H9 (cell line): Measurements from ENCODE around the gene ZNF396. TPM values are rescaled to one million over a fixed set of nuclear protein-coding genes. Genes with fewer than 3 reads are reported as not detected.

ENCODE experiments used
- DNase-seq: peaks from one replicate; pipeline ENCODE4 v3.0.0-alpha.2; 2017
- H2AFZ ChIP-seq: one replicate; pipeline ENCODE4 v1.6.1; 2013; ENCODE audit warnings: mild to moderate bottlenecking, low read length, control low read depth, moderate library complexity
- H2AK5ac ChIP-seq: 2 replicates; pipeline ENCODE4 v1.6.1; 2013; ENCODE audit warnings: low read length, control low read depth, mixed read lengths; ENCODE audit not compliant: insufficient read length
- H2BK120ac ChIP-seq: one replicate; pipeline ENCODE4 v1.6.1; 2013; ENCODE audit warnings: low read depth, mild to moderate bottlenecking, low read length, control low read depth, inconsistent platforms; ENCODE audit not compliant: poor library complexity, severe bottlenecking
- H2BK12ac ChIP-seq: 2 replicates; pipeline ENCODE4 v1.6.1; 2013; ENCODE audit warnings: low read length, control low read depth, mixed read lengths, low read depth; ENCODE audit not compliant: insufficient read length
- H2BK15ac ChIP-seq: 2 replicates; pipeline ENCODE4 v1.6.1; 2013; ENCODE audit warnings: low read depth, low read length, control low read depth
- H2BK20ac ChIP-seq: one replicate; pipeline ENCODE4 v1.6.1; 2013; ENCODE audit warnings: low read depth, mild to moderate bottlenecking, low read length, control low read depth, inconsistent platforms; ENCODE audit not compliant: poor library complexity, severe bottlenecking
- H2BK5ac ChIP-seq: 2 replicates; pipeline ENCODE4 v1.6.1; 2013; ENCODE audit warnings: low read length, control low read depth, mixed read lengths; ENCODE audit not compliant: insufficient read length
- H3K14ac ChIP-seq: 2 replicates; pipeline ENCODE4 v1.6.1; 2013; ENCODE audit warnings: low read length, control low read depth; ENCODE audit not compliant: insufficient read depth
- H3K18ac ChIP-seq: 2 replicates; pipeline ENCODE4 v1.6.1; 2013; ENCODE audit warnings: low read depth, mild to moderate bottlenecking, mixed read lengths, low read length, control low read depth; ENCODE audit not compliant: insufficient read length
- H3K23ac ChIP-seq: 2 replicates; pipeline ENCODE4 v1.6.1; 2013; ENCODE audit warnings: low read length, control low read depth, mixed read lengths, low read depth; ENCODE audit not compliant: insufficient read length
- H3K23me2 ChIP-seq: 2 replicates; pipeline ENCODE4 v1.6.1; 2013; ENCODE audit warnings: low read depth, mild to moderate bottlenecking, mixed read lengths, low read length, control low read depth; ENCODE audit not compliant: insufficient read length, poor library complexity, severe bottlenecking
- H3K27ac ChIP-seq: 2 replicates; pipeline ENCODE4 v1.5.1; 2013; ENCODE audit warnings: low read length, control low read depth, mixed read lengths, low read depth; ENCODE audit not compliant: insufficient read length
- H3K27me3 ChIP-seq: 2 replicates; pipeline ENCODE4 v1.6.1; 2013; ENCODE audit warnings: low read length, control low read depth, inconsistent platforms; ENCODE audit not compliant: insufficient read depth
- H3K4ac ChIP-seq: 2 replicates; pipeline ENCODE4 v1.6.1; 2013; ENCODE audit warnings: low read depth, mild to moderate bottlenecking, control low read depth, inconsistent platforms, low read length, moderate library complexity
- H3K4me1 ChIP-seq: 2 replicates; pipeline ENCODE4 v1.6.1; 2013; ENCODE audit warnings: low read length, control low read depth, inconsistent platforms; ENCODE audit not compliant: insufficient read depth
- H3K4me2 ChIP-seq: 2 replicates; pipeline ENCODE4 v1.6.1; 2013; ENCODE audit warnings: low read length, control low read depth, mixed read lengths; ENCODE audit not compliant: insufficient read length, insufficient read depth
- H3K56ac ChIP-seq: 2 replicates; pipeline ENCODE4 v1.6.1; 2013; ENCODE audit warnings: low read depth, mild to moderate bottlenecking, mixed read lengths, low read length, control low read depth; ENCODE audit not compliant: insufficient read length
- H3K79me1 ChIP-seq: 2 replicates; pipeline ENCODE4 v1.6.1; 2013; ENCODE audit warnings: low read depth, mild to moderate bottlenecking, moderate library complexity, low read length, control low read depth, inconsistent platforms; ENCODE audit not compliant: insufficient read depth, poor library complexity, severe bottlenecking
- H3K79me2 ChIP-seq: 2 replicates; pipeline ENCODE4 v1.6.1; 2013; ENCODE audit warnings: low read length, control low read depth, inconsistent platforms; ENCODE audit not compliant: insufficient read depth
- H3K9ac ChIP-seq: 2 replicates; pipeline ENCODE4 v1.6.1; 2013; ENCODE audit warnings: low read length, control low read depth, mixed read lengths; ENCODE audit not compliant: insufficient read length; ENCODE audit errors: extremely low read depth
- H3K9me3 ChIP-seq: one replicate; pipeline ENCODE4 v1.6.1; 2013; ENCODE audit warnings: low read depth, low read length, inconsistent platforms; ENCODE audit not compliant: control insufficient read depth
- H3T11ph ChIP-seq: one replicate; pipeline ENCODE4 v1.6.1; 2013; ENCODE audit warnings: mild to moderate bottlenecking, low read length, control low read depth, inconsistent platforms
- H4K20me1 ChIP-seq: one replicate; pipeline ENCODE4 v1.6.1; 2013; ENCODE audit not compliant: control insufficient read depth, insufficient read length, insufficient read depth
- H4K5ac ChIP-seq: 2 replicates; pipeline ENCODE4 v1.6.1; 2013; ENCODE audit warnings: low read depth, mild to moderate bottlenecking, mixed read lengths, low read length, control low read depth; ENCODE audit not compliant: insufficient read length
- H4K8ac ChIP-seq: replicated peaks from 2 replicates; pipeline ENCODE4 v1.6.1; 2013; ENCODE audit warnings: low read length, control low read depth, mixed read lengths, low read depth; ENCODE audit not compliant: insufficient read length
- H4K91ac ChIP-seq: 2 replicates; pipeline ENCODE4 v1.6.1; 2013; ENCODE audit warnings: low read depth, mild to moderate bottlenecking, moderate library complexity, mixed read lengths, low read length, control low read depth; ENCODE audit not compliant: insufficient read length
- H3K27ac Mint-ChIP-seq, 3 experiments: 2 replicates in 2 of 3; 3 replicates in 1 of 3; pipeline ENCODE4 v1.8.0; 2020 to 2021; ENCODE audit warnings: mixed read lengths in 3 of 3, mild to moderate bottlenecking in 1 of 3, moderate library complexity in 1 of 3
- H3K27me3 Mint-ChIP-seq: 2 replicates; pipeline ENCODE4 v1.8.0; 2021; ENCODE audit warnings: low read depth, mild to moderate bottlenecking, moderate library complexity, mixed read lengths
- H3K36me3 Mint-ChIP-seq, 3 experiments: 2 replicates in 2 of 3; 3 replicates in 1 of 3; pipeline ENCODE4 v1.8.0; 2020 to 2021; ENCODE audit warnings: low read depth in 3 of 3, mixed read lengths in 3 of 3; ENCODE audit not compliant: insufficient read depth in 1 of 3
- H3K4me1 Mint-ChIP-seq, 2 experiments: 2 replicates each; pipeline ENCODE4 v1.8.0; 2020; ENCODE audit warnings: mixed read lengths in 2 of 2
- H3K4me3 Mint-ChIP-seq, 2 experiments: 2 replicates in 1 of 2; 3 replicates in 1 of 2; pipeline ENCODE4 v1.8.0; 2020 to 2021; ENCODE audit warnings: mild to moderate bottlenecking in 2 of 2, mixed read lengths in 2 of 2, moderate library complexity in 1 of 2
- H3K9me3 Mint-ChIP-seq, 2 experiments: 2 replicates in 1 of 2; 3 replicates in 1 of 2; pipeline ENCODE4 v1.8.0; 2020; ENCODE audit warnings: mild to moderate bottlenecking in 2 of 2, mixed read lengths in 2 of 2, moderate library complexity in 1 of 2
- CTCF ChIP-seq: fragments of 200-600 bp; sonication (generic); conservative IDR thresholded peaks from 3 replicates; pipeline ENCODE4 v1.8.0; 2021; ENCODE audit warnings: antibody characterized with exemption, mild to moderate bottlenecking
- WGBS: extraction: QIAGEN DNeasy Blood & Tissue Kit; methylation state at CpG from one replicate; pipeline ENCODE4 v1.1.7; 2013; ENCODE audit warnings: missing lambda C conversion rate, low lambda C conversion rate, mixed read lengths; ENCODE audit not compliant: insufficient read length; ENCODE audit errors: extremely low coverage; 5-methylcytosine and 5-hydroxymethylcytosine counted together
- total RNA-seq: library from RNA; stranded (reverse); gene quantifications from 2 replicates; pipeline ENCODE4 v1.2.1, GENCODE V29; 2021

The ZNF396 gene
- total RNA-seq, 1 experiment from 2014 or later = 1.2 TPM

- peak overlapping the region; percentile 79 to 99 (median 98); a peak in 5 of 7 replicates for H3K27ac Mint-ChIP-seq
- no peak overlapping the region for H2BK20ac ChIP-seq
Observed at GRCh38 chr18:35344736-35345459, 32.2 kb downstream of the ZNF396 start.

More at GRCh38 chr18:35344736-35345459, 32.2 kb downstream of the ZNF396 start:
- H4K20me1 ChIP-seq = no peaks in the 10 kb centered on the region
- H3K9me3 ChIP-seq = no peaks in the 10 kb centered on the region
- H3K4me3 Mint-ChIP-seq = peak overlapping the region; percentile 95 to 99
- H3T11ph ChIP-seq = peak overlapping the region; percentile 90
- no peak overlapping the region for H3K27ac ChIP-seq
- no peak overlapping the region for H3K56ac ChIP-seq
- no peak overlapping the region for H4K5ac ChIP-seq
- H3K79me2 ChIP-seq = peaks cover 18% of the 10 kb centered on the region
- peak overlapping the region; percentile 98 for H2AFZ ChIP-seq
- no peaks in the 10 kb centered on the region for H3K79me1 ChIP-seq
- H3K36me3 Mint-ChIP-seq = peaks cover 6 to 10% (median 9%) of the 10 kb centered on the region in 3 experiments; a peak in 6 of 7 replicates
- no peaks in the 10 kb centered on the region for H3K27me3 Mint-ChIP-seq
- no peak overlapping the region for H2BK12ac ChIP-seq
- H3K14ac ChIP-seq = peak overlapping the region; percentile 96; the same call in 1 of the 2 replicates
- peak overlapping the region; percentile 76 for H3K9ac ChIP-seq
- peak overlapping the region; percentile 81 for H3K18ac ChIP-seq
- DNase-seq = no peak
- no peaks in the 10 kb centered on the region; a peak in 1 of 5 replicates for H3K9me3 Mint-ChIP-seq
- peaks cover 3% of the 10 kb centered on the region; the same call in 1 of the 2 replicates for H3K4me1 ChIP-seq
- no peak overlapping the region for H2BK15ac ChIP-seq
- H2BK5ac ChIP-seq = no peak overlapping the region
- H3K4ac ChIP-seq = no peak overlapping the region; the same call in 1 of the 2 replicates
- no peak for TF ChIP-seq CTCF
- no CpG with 5 or more reads among the region's 12 CpGs for WGBS
- no peak overlapping the region for H4K91ac ChIP-seq
- H2BK120ac ChIP-seq = peak overlapping the region; percentile 82
- H3K23me2 ChIP-seq = peaks cover 6% of the 10 kb centered on the region
- peak overlapping the region; percentile 87 for H3K4me2 ChIP-seq
- H3K27me3 ChIP-seq = no peaks in the 10 kb centered on the region
- no peak overlapping the region for H2AK5ac ChIP-seq
- H3K23ac ChIP-seq = no peak overlapping the region
- H3K4me1 Mint-ChIP-seq = peaks cover 16 to 19% of the 10 kb centered on the region in 2 experiments
- no peak overlapping the region for H4K8ac ChIP-seq
